Ishikawa (cell line): ENCODE results near the gene CBARP.

Experiments used
- TAF1 ChIP-seq: IDR thresholded peaks from 2 replicates; pipeline ENCODE4 v1.6.1; 2012; ENCODE audit warnings: low read depth, mild to moderate bottlenecking
- YY1 ChIP-seq: IDR thresholded peaks from 2 replicates; pipeline ENCODE4 v1.6.1; 2012; ENCODE audit warnings: low read depth
- TF ChIP-seq, protein P1 (sequence below): IDR thresholded peaks from 2 replicates; pipeline ENCODE4 v1.6.1; 2012
- TF ChIP-seq, protein P2 (sequence below): IDR thresholded peaks from 2 replicates; pipeline ENCODE4 v1.6.1; 2012; ENCODE audit warnings: low read depth, mild to moderate bottlenecking
- TF ChIP-seq, protein P3 (sequence below): IDR thresholded peaks from 2 replicates; pipeline ENCODE4 v1.6.1; 2012

DNA sequence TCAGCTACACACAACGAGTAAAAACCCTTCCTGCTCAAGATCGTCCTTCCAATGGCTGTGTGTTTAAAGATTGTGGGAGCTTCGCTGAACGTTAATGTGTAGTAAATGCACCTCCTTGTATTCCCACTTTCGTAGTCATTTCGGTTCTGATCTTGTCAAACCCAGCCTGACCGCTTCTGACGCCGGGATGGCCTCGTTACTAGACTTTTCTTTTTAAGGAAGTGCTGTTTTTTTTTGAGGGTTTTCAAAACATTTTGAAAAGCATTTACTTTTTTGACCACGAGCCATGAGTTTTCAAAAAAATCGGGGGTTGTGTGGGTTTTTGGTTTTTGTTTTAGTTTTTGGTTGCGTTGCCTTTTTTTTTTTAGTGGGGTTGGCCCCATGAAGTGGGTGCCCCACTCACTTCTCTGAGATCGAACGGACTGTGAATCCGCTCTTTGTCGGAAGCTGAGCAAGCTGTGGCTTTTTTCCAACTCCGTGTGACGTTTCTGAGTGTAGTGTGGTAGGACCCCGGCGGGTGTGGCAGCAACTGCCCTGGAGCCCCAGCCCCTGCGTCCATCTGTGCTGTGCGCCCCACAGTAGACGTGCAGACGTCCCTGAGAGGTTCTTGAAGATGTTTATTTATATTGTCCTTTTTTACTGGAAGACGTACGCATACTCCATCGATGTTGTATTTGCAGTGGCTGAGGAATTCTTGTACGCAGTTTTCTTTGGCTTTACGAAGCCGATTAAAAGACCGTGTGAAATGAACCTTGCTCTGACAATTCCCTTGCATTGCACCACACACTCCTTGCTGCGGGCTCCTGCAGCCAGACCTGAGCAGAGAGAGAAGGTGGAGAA lies 34.8 kb upstream of the CBARP start:
- TF ChIP-seq, protein P1, sequence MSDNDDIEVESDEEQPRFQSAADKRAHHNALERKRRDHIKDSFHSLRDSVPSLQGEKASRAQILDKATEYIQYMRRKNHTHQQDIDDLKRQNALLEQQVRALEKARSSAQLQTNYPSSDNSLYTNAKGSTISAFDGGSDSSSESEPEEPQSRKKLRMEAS: no peak
- TF ChIP-seq, protein P2, sequence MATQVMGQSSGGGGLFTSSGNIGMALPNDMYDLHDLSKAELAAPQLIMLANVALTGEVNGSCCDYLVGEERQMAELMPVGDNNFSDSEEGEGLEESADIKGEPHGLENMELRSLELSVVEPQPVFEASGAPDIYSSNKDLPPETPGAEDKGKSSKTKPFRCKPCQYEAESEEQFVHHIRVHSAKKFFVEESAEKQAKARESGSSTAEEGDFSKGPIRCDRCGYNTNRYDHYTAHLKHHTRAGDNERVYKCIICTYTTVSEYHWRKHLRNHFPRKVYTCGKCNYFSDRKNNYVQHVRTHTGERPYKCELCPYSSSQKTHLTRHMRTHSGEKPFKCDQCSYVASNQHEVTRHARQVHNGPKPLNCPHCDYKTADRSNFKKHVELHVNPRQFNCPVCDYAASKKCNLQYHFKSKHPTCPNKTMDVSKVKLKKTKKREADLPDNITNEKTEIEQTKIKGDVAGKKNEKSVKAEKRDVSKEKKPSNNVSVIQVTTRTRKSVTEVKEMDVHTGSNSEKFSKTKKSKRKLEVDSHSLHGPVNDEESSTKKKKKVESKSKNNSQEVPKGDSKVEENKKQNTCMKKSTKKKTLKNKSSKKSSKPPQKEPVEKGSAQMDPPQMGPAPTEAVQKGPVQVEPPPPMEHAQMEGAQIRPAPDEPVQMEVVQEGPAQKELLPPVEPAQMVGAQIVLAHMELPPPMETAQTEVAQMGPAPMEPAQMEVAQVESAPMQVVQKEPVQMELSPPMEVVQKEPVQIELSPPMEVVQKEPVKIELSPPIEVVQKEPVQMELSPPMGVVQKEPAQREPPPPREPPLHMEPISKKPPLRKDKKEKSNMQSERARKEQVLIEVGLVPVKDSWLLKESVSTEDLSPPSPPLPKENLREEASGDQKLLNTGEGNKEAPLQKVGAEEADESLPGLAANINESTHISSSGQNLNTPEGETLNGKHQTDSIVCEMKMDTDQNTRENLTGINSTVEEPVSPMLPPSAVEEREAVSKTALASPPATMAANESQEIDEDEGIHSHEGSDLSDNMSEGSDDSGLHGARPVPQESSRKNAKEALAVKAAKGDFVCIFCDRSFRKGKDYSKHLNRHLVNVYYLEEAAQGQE: no peak
- TF ChIP-seq YY1 (no peak), TAF1 (no peak)
- TF ChIP-seq, protein P3, sequence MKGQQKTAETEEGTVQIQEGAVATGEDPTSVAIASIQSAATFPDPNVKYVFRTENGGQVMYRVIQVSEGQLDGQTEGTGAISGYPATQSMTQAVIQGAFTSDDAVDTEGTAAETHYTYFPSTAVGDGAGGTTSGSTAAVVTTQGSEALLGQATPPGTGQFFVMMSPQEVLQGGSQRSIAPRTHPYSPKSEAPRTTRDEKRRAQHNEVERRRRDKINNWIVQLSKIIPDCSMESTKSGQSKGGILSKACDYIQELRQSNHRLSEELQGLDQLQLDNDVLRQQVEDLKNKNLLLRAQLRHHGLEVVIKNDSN: no peak
